Astrocyte of the hippocampus (primary cell): ENCODE results near the gene LY6G6C.
"Not testable (repeated sequence)": the region's sequence is repeated elsewhere in the genome, so short reads cannot be mapped to it uniquely, and the experiment has no call there.

Experiments
- DNase-seq: peaks from one replicate; pipeline ENCODE4 v3.0.0; 2011; ENCODE audit warnings: low read depth, low spot score

LY6G6C gene

DNA sequence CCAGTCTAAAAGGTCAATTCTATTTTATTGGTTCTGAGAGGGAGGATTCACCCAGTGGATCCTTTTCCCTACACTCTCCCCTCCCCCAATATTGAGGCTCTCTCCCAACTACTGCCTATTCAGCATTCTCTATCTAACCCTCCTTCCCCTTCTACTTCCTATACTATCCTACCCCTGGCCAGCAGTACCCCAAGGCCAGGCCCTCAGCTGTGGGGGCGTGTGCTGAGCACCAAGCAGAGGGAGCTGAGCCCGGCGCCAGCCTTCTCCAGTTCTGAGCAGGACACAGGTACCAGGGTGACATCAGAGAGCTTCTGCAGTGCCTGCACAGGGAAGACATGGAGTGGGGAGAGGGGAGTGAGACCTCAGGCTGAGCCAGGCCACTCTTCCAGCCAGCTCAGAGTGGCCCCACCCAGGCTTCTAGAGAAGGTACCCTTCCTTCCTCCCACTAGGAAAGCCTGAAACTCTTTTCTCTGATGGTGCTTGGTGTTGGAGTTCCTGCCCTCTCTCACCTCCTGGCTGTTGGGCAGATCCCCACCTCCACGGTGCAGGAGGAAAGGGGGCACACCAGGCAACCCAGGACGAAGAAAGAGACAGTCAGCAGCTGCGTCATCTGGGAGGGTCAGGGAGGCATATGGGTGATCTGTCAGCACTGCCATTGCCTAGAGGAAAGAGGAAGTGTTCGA, 5.6 kb upstream of the LY6G6C start:
- no peak for DNase-seq

DNA sequence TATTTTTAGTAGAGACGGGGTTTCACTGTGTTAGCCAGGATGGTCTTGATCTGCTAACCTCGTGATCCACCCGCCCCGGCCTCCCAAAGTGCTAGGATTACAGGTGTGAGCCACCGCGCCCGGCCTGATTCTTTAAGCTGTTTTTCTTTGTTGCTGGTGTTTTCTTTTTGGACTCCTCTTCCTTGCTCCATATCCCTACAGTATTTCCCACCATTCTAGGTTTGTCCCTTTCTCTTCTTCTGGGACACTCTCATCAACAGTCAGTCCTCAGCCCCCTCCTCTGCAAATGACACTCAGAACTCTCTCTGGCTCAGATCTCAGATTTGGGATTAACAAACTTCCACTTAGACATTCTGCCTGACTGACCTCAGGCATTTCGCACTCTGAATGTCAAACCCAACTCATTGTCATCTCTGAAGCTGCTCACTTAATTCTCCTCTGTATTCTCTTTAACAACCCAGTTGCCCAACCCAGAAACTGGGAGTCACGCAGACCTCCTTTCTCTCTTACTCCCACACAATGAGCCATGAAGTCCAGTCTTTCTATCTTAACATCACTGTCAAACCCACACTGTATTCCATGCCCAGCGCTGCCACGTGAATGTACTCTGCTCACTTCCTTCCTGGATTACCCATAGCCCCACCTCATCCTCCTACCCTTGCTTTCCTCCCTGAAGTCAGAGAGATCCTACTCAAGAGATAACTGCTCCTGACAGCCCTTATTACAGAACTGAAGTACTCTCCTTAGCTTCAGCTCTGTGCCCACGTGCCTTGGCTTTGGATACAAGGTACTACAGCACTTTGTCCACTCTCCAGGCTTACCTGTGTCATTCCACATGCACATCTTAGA, 4.2 kb upstream of the LY6G6C start:
- DNase-seq: no peak

DNA sequence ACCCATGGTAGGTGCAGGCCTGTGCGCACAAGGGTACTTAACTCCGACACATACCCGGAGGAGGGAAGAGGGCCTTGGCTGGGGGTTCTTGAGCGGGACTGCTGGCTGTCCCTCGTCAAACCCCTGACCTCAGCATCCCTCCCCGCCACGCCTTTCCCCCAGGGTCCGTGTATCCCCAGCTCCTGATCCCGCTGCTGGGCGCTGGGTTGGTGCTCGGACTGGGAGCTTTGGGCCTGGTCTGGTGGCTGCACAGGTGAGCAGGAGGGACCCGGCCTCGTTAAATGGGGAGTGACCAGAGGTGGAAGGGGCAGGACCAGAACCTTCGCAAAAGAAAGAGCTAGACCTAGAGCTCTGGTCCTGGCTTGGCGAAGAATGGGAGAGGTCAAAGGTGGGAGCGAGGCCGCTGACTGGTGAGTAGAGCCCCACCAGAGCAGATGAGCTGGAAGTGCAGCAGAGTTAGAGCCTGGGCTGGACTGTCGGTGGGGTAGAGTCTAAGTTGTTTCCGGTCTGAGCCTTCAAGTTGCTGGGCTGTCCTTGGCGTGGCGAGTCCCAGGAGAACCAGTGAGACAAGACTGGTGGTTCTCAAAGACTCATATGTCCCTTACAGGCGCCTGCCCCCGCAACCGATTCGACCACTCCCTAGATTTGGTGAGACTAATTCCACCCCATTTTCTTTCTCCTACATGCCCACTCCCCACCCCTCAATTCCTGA, 2.6 kb upstream of the LY6G6C start:
- DNase-seq: no peak

DNA sequence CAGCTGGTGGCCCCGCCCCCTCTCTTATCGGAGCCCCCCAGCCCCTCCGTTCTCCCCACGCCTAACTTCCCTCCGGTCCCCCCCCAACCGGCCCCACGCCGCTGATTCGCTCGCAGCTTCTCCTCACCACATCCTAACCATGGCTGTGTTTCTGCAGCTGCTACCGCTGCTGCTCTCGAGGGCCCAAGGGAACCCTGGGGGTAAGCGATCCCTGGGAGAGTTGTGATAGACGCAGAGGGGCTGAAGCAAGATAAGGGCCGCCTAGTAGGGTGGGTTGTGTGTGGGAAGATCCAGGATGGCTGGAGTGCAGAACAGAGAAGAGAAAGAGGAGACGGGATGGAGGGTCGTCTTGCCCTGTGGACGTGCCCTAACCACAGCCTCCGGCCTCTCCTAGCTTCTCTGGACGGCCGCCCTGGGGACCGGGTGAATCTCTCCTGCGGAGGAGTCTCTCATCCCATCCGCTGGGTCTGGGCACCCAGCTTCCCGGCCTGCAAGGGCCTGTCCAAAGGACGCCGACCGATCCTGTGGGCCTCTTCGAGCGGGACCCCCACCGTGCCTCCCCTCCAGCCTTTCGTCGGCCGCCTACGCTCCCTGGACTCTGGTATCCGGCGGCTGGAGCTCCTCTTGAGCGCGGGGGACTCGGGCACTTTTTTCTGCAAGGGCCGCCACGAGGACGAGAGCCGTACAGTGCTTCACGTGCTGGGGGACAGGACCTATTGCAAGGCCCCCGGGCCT, 1.9 kb upstream of the LY6G6C start, which contains the start of gene MPIG6B:
MPIG6B (plus strand) TSS at position 129 of the 735 bp plus-strand sequence; CDS start at position 140, 11 bp downstream.
- no peak for DNase-seq

DNA sequence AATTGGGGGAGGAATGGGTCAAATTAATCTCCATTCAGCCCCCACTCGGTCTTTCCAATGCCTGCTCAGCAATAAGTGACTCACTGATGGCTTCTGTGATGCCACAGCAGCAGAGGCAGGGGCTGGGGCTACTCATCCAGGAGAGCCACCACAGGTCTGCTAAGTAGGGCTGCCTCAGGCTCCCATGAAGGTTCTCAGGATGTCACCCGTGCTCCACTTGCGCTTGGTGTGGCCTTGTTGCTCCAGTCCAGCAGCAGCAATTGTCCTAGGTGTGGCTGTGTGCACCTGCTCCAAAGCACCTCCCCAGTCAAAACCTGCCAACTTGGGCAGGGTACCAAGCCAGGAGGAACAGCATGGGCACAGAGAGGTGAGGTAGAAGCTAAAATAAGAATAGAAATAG, 627 bp upstream of the LY6G6C start:
- DNase-seq: no peak

DNA sequence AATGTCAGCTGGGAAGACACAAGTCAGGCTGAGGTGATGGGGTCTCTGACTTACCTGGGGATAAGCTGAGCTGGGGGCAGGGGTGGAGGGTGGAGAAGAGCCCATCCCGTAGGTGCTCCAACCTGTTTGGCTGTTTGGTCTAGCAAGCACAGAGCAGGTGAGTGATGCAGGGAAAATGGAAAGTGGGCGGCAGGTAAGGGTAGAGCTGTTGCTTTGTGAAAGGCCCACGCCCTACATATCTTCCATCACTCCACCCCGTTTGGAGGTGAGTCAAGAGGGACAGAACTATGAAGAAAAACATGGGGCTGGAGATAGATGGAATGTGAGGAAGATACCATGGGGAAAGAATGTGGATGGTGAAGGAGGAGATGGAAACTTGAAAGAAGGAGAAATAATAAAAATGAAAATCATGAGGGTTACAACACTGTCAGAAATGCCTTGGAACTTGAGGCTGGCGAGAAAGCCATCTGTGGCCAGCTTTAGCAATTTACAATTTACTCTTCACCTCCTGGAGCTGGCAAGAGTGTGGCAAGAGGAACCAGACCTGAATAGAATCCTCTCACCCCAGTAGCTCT, 1.3 kb downstream of the LY6G6C start:
- DNase-seq: no peak

DNA sequence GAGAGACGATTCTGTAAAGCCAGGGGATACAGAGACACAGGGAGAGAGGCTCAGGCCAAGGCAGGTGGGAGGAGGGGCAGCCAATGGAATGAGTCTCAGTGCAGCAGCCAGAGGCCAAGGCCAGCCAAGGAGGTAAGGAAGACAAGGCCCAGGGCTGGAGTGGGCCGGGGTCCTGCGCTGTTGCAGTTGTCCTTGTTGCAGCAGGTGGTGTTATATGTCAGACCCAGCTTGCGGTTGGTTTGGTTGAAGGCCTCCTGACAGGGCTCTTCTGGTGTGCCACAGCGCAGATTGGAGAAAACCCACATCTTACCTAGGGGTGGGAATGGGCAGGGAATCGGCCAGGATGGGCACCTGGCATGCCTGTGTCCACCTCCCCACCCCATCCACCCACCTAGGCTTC, 2.5 kb downstream of the LY6G6C start:
- DNase-seq: no peak

DNA sequence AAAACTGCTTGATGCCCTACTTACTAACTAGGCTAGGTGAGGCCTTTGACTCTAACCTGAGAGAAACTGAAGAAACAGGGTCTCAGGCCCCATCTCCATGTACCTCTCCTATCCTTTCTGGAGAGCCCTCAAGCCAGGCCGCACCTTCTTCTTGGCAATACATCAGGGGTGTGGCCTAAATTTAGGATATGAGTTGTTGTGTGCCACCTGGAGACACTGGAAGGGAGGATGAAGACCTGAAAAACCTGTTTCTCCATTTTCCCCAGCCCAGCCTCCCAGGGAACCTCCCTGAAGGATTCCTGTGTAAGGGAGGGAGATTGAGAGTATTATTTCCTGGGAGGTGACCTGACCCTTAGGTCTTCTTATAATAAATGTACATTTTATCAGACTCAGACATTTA, 3.3 kb downstream of the LY6G6C start:
- DNase-seq: no peak

DNA sequence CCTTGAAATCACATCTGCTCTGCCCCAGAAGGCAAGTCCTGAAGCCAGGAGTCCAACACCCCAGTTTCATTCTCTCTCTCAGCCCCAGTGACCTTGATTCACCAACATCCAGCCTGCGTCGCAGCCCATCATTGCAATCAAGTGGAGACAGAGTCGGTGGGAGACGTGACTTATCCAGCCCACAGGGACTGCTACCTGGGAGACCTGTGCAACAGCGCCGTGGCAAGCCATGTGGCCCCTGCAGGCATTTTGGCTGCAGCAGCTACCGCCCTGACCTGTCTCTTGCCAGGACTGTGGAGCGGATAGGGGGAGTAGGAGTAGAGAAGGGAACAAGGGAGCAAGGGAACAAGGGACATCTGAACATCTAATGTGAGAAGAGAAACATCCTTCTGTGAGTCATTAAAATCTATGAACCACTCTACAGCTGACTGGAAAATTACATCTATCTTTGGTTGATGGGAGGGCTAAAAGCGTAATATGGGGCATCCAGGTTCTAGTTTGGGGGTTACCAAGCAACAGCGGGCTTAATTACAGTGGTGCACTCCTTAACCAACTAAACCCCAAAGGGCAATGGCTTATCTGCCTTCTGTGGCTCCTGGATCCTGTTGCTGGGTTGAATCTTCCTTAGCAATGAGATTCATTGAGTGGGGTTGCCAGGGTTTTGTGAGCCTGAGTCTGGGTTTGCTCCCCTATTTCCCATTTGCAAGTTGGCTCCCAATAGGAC, 3.9 kb downstream of the LY6G6C start:
- DNase-seq: no peak

DNA sequence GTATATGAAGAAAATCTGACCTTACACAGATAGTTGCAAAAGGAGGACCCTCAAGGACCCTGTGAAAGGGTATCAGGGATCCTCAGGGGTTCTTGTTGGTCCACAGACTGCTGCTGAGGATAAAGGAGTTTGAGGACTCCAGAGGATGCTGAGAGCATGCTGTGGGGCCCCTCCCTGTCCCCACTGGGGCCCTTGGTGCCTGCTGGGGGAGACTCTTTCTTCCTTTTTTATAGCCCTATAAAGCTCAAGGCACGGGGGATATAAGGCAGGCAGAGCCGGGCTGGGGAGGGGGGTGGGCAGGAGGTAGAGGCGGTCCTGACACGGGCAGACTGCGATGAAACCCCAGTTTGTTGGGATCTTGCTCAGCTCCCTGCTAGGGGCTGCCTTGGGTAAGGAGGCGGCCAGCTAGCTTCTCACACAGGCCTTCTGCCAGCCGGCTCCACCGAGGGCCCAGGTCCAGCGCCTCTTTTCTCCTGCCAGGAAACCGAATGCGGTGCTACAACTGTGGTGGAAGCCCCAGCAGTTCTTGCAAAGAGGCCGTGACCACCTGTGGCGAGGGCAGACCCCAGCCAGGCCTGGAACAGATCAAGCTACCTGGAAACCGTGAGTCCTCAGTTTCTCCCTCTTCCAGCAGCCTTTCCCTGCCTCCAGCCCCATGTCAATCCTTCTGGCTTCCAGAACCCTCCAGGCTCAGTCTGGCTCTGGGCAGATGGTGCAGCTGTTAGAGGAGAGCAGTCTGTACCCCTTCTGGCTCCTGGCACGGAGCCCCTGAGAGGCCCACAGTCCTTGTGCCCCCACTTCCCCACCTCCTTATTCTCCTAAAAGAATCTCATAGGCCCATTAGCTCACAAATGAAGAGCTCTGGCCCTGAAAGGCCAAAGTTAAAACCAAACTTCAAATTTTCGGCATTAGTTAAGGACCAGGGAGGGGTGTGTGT, 6.3 kb downstream of the LY6G6C start, which contains the start of gene LY6G6D:
LY6G6D (plus strand) TSS at position 327 of the 937 bp plus-strand sequence; CDS start at position 335, 8 bp downstream.
- no peak for DNase-seq

DNA sequence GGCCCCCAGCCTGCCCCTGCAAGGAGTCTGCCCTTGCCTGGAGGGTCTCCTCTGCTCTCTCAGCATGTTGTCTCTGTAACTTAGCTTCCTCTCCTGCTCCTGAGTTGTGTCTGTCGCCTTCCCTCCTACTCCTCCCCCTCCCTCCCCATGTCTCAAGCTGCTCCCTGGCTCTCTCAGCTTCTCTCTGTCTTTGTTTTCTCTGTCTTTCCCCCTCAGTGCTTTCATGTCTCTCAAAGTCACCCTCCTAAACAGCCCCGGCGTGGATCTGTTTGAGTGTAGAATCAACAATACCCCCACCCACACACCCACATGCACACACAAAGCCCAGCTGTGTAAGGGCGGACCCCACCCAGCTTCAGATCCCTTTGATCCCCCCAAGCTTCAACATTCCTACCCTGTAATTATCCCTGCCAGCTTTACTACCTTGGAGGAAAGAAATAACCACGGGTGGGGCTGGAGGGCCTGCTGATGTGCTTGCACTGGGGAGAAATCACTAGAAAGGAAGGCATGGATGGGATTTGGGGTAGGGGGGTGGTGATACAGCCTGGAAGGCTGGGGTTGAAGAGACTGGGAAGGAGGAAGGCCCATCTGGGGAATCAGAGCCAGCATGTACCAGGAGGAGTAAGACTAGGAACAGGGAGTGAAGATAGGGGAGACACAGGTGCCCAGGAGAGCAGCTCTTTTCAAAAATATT, 7.4 kb downstream of the LY6G6C start:
- DNase-seq: no peak

DNA sequence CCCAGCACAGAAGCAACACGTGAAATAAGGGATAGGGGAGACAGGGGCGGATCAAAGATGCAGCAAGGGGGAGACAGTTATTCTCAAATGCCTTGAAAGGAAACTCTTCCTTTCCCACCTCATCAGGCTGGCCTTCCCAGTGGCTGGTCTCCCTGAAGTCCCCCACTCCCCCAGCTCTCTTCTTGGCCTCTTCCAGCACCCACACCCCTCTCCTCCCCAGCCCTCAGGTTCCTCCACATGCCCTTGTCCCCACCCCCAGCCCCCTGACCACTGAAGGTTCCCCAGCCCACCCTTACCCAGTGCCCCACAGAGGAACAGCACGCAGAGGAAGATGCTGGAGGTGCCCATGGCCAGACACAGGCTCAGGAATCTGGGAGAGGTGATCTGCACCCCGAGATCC, 8.1 kb downstream of the LY6G6C start:
- DNase-seq: no peak

DNA sequence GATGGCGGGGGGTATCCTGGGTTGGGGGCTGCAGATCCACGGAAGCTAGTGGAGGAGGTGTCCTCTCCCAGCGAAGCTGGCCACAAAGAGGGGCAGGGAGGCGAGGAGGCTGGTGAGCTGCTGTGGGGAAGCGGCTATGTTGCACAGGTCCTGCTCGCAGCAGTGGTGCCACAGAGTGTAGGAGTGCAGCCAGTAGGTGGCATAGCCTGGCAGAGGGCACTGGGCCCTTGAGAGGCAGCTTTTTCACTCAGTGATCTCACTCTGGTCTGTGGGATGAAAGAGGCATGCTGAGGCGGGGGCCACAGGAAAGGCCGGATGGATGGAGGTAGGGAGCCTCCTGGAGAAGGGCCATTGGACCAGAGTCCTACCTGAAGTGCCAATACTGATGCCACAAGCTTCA, 9.2 kb downstream of the LY6G6C start:
- no peak for DNase-seq

DNA sequence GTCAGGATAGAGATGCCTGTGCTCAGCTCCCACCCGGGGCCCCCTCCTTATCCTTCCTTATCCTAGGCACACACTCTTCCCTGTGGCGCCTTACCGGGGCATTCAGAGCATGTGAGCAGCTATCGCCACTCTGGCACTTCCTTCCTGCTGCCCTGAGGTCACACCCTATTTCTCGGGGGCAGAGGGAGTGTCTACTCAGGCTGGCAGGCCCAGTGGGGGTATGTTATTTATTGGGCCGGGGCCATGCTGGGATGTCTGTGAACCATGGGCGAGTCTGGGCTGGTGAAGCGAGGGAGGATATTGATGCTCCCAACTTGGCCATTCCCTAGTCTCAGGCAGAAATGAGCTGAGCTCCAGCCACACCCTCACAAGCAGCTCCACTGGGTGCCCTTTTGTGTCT, 10.3 kb downstream of the LY6G6C start:
- no peak for DNase-seq

DNA sequence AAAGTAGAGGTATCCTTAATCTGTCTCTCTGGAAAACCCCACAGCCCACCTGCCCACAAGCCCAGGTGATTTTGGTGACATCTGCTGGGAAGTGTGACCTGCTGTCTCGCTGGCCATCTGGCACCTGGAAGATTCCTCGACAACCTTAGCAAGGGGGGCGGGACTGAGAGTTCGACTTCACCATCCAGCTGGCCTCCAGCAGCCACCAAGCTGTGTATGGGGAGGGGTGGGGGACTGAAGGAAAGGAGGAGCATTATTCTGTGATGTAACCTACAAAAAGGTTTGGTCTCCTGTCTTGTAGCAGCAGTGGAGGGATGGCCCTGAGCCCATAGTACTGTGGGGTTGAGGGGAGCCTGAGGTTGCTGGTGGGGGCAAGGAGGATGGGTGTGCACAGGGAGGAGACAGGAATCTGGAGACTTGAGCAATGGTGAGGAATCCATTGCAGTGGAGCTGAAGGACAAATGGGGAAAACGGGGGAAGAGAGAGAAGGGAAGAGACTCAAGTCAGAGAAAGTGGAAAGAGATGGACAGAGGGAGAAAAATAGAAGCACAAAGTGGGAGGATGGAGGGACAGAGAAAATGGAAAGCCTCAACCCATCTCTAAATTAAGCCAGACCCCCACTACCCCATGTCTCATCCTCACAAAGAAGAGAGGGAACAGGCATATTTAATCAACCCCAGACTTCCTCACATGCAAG, 10.9 kb downstream of the LY6G6C start:
- DNase-seq: no peak

DNA sequence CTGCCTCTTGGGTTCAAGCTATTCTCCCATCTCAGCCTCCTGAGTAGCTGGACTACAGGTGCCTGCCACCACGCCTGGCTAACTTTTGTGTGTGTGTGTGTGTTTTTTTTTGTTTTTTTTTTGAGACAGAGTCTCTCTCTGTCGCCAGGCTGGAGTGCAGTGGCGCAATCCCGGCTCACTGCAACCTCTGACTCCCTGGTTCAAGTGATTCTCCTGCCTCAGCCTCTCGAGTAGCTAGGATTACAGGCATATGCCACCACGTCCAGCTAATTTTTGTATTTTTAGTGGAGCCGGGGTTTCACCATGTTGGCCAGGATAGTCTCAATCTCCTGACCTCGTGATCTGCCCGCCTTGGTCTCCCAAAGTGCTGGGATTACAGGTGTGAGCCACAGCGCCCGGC, 12.4 kb downstream of the LY6G6C start:
- not testable (repeated sequence) for DNase-seq

DNA sequence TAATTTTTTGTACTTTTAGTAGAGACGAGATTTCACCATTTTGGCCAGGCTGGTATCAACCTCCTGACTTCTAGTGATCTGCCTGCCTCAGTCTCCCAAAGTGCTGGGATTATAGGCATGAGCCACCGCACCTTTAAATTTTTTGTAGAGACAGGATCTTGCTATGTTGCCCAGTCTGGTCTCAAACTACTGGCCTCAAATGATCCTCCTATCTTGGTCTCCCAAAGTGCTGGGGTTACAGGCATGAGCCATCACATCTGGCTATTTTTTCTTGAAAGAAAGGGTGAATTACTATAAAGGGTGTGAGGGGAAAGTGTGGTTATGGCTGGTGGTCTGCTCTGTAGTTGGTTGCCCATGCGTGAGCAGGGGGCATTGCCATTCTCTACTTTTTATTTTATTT, 13.3 kb downstream of the LY6G6C start:
- DNase-seq: no peak

DNA sequence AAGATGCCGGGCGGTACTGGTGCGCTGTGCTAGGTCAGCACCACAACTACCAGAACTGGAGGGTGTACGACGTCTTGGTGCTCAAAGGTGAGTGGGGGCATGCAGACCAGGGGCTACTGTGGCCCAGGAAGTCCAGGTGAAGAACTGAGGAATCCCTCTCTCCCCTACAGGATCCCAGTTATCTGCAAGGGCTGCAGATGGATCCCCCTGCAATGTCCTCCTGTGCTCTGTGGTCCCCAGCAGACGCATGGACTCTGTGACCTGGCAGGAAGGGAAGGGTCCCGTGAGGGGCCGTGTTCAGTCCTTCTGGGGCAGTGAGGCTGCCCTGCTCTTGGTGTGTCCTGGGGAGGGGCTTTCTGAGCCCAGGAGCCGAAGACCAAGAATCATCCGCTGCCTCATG, 13.8 kb downstream of the LY6G6C start:
- DNase-seq: no peak
